NCI-H146 (cell line): ENCODE data around the gene COL8A1.

ENCODE experiments used
- DNase-seq: peaks from one replicate; lab custom pipeline; 2025; lab: John Stamatoyannopoulos, UW

Gene COL8A1

GRCh38 chr3:99761415-99762165, 123.2 kb downstream of the COL8A1 start:
- DNase-seq: no peak

GRCh38 chr3:99762901-99763300, 124.5 kb downstream of the COL8A1 start:
- DNase-seq: no peak

DNA sequence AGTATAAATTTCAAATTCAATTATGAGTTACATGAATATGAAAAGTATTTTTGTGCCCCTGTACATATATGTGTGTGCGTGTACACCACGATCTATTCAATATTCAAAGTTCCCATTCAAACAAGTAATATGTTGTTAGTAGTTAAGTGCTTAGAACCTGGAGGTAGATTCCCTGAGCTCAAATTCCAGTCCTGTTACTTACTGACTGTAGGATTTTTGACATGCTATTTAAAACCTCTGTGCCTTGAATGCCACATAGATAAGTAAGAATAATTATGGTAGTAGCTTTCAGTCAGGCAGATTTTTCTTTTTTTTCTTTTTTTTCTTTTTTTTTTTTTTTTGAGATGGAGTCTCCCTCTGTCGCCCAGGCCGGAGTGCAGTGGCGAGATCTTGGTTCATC, 126.0 kb downstream of the COL8A1 start:
- DNase-seq: no peak

DNA sequence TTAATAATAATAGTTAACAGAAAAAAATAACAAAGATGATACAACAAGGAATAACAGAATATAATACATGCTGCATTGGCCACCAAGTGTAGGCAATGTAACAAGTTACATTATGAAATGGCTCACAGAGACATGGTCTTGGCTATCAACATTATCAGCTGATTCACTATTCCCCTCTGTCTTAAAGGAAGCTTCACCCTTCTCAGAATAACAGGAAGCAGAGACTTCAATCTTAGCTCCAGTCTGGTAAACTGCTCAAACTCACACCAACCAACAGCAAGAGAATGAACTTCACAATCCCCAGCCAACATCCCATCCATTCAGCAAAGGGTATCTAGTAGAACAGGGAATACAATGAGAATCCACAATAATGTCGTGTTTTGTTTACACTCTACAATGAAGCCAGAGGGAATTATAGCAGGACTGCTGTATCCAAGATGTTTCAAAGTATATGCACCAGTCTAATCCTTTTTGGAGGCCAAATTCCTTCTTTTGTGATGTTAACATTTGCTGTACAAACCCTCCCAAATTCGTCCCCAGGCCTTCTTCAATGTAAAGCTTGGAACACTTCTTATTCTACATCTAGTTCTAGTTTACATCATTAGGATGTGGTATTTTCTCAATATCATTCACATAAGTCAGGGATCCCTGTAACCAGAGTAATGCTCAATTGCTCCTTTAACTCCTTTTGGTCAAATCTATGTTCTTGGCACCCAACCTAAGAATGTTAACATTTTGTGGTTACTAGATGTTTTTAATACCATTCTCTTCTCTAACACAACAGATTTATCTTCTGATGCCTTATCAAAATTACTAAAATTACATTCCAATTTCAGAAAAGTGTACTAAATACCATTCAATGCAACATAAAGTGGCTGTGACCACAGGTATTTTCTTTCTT, 126.9 kb downstream of the COL8A1 start:
- DNase-seq: no peak

GRCh38 chr3:99767291-99767690, 128.9 kb downstream of the COL8A1 start:
- no peak for DNase-seq

- DNase-seq: no peak
These were observed 129.7 kb downstream of the COL8A1 start for GRCh38 chr3:99768126-99768525.

DNA sequence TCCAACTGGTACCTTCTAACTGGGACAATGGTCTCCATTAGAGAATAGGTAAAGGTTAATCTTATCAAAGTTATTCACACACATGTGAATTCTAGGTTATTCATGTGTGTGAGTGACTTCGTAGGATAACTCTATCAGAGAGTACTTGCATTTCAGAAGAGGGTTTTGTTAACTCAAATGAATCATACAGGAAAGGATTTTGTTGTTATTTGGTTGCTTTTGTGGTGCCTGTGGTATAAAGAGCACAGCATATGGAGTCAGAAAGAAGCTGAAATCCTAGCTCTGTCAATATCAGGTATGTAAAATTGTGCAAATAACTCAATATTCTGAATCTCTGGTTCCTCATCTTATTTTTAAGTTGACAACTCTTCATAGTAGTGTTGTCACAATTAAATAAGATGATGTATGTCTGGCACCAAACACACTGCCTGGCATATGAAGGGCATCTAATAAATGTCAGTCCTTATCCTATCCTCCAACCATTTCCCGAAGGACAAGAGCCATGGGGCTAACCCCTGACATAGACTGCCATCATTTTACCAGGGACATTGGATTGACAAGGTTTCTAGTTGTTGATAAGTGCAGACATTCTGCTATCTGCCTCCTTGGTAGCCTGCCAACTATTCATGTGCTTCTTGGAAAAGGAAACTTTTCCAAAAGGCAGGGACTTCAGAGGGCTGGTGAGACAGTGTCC, 130.6 kb downstream of the COL8A1 start:
- no peak for DNase-seq

DNA sequence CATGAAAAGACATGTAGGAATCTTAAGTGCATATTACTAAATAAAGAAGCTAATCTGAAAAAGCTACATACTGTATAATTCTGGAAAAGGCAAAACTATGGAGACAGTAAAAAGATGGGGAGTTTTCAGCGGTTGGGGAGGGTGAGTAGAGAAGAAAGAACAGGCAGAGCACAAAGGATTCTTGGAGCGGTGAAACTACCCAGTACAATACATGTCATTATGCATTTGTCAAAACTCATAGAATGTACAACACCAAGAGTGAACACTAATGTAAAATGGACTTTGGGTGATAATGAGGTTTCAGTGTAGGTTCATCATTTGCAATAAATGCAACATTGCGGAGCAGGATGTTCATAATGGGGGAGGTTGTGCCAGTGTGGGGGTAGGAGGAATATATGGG, 133.8 kb downstream of the COL8A1 start:
- DNase-seq: no peak

DNA sequence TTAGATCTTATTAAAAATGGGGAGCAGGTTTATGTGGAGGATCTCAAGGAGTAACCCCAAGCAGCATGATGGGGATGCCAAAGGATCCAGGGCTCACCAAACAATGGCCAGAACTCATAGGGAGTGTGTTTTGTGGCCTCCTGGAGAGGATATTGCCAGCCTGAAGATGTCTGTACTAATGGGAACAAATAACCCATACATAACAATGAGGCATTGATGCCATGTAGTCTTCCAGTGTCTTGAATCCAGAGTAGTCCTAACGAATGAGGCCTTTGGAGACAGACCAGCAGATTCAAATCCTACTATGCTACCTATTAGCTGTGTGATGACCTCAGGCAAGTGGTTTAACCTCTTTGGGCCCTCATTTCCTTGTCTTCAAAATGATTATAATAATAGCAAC, 134.3 kb downstream of the COL8A1 start:
- no peak for DNase-seq

DNA sequence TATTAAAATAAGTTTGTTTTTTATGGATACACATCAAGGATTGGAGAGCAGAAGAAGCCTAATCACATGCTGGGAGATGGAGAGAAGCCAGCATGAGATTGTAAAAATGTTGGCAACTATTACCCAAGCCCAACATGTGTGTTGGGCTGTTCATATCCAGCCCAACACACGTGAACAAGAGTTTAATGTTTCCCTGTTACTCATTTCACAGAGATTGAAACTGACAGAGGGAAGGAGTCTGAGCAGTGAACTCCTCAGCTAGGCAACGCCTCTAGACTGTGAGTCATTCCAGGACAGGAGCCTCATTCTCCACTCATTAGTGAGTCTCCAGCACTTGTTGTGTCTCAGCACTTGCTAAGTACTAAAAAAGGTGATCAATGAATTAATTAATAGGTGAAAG, 136.1 kb downstream of the COL8A1 start:
- no peak for DNase-seq

GRCh38 chr3:99776516-99777209, 138.3 kb downstream of the COL8A1 start:
- DNase-seq: no peak

- DNase-seq: no peak
These were observed 138.8 kb downstream of the COL8A1 start for GRCh38 chr3:99777210-99777549.

DNA sequence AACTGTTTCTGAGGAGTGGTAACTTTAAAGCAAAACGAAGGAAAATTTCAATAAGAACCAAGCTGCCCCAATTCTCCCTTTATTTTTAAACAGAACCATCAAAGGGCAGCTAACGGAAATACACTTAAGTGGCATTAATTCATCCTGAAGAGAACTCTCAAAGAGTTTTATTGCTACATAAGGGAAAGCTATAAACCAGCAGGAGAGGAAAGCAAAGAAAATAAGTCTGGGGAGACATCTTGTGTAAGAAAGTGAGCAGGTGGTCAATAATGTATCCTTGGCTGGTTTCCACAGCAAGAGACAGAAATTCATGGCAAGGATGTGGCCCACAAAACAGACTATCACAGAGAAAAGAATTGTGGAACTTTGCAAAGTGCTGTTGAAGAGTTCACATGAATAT, 139.3 kb downstream of the COL8A1 start:
- no peak for DNase-seq

- DNase-seq: no peak
These were observed 142.4 kb downstream of the COL8A1 start for GRCh38 chr3:99780749-99781148.

DNA sequence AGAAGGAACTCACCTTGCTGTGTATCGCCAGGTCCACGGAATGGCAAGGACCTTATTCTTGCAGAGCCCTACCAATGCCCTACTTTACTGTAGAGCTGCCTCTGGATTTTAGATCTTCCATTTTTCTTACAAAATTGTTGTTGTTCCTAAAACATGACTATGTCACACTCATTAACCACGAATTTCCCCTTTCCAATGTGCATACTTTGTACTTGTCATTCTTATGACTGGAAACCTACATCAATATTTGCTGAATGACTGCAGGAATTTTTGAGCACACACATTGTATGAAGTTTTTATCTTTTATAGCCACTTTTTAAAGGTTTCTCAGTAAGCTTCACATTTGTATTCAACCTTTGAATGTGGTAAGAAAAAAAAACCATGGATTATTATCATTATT, 143.4 kb downstream of the COL8A1 start:
- DNase-seq: no peak

GRCh38 chr3:99783011-99783573, 144.7 kb downstream of the COL8A1 start:
- no peak for DNase-seq

DNA sequence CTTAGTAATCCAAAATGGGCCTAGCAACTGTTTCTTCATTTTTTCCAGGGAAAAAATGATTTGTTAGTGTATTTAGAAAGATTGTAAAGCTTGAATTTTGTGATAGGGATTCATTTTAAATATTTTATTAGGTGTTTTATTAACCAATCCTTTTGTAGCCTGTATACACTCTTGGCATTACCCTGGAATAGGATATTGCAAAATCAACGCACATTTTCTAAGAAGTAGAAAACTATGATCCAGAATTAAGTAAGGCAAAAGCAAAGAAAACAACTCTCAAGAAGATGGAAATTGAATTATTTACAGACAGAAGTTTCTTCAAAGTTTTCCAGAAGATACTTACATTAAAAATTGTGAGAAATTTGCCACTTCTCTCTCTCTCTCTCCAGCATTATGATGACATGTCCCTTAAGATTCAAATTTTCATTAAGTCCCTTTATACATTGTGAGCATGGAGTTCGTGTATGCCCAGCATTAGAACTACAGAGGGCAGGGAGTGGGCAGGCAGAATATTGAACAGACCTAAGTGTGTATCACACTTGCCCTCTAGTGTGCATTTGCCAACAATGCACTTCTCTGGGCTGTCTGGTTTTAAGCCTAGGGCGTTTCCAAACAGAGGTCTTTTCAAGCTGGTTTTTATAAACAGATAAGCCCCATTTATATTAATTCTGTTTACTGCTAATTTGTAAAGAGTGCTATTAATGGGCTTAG, 150.8 kb downstream of the COL8A1 start:
- peak; percentile 26 for DNase-seq

GRCh38 chr3:99794485-99794884, 156.1 kb downstream of the COL8A1 start:
- DNase-seq: no peak

- DNase-seq: no peak
These were observed 157.2 kb downstream of the COL8A1 start for GRCh38 chr3:99795573-99795972.

GRCh38 chr3:99799422-99799821, 161.0 kb downstream of the COL8A1 start:
- DNase-seq: no peak

DNA sequence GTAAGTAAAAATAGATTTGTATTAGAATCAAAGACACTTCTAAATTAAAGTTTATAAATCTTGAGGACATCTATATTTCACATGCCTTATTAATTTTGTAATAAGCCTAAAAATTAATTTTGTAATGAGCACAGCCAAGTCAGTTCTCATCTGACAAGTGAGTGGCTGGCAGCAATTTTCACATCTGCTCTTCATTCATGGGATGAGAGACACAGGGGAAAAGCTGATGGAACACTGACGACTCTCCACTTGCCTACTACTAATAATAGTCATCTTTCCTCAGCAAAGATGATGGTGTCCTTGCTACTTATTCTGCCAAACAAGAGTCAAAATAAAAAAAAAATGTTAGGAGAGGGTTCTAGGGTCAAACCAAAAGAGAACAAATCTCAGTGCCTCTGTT, 164.9 kb downstream of the COL8A1 start:
- no peak for DNase-seq
